GM10847 (cell line): Measurements from ENCODE around the gene FAR1.

Source experiments
- POLR2A ChIP-seq: IDR thresholded peaks from 2 replicates; pipeline ENCODE4 v1.6.1; 2011; ENCODE audit not compliant: insufficient read length; ENCODE audit errors: extremely low read depth

Gene FAR1

DNA sequence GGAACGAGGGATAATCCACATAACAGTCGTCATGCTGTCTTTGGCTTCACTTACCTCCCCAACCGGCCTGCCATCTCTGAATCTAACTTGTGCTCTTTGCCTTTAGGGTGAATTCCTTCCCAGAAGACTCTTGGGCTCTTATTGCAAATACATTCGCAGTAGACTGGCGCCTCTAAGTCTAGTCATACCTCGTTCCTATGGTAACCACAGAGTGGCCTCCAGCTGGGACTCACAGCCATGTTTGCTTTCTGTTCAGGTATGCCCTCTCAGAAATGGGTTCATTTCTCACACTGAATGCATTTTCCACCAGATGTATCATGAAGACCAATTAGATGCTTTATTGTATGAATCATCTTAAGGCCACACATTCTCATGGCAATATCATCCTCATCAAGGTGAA lies 112.7 kb downstream of the FAR1 start:
- TF ChIP-seq POLR2A: no peak
